A549 (cell line): ENCODE measurements around the gene PTPRG. TPM values are rescaled to one million over a fixed set of nuclear protein-coding genes. Genes with fewer than 3 reads are reported as not detected.

ENCODE experiments used
- ATAC-seq, 2 experiments: fragments of 200-7000 bp in 1 of 2; fragments of >200 bp in 1 of 2; cut with Nextera tagmentation in 1 of 2; cut with Tn5 transposase in 1 of 2; 3 replicates each; pipeline versions ENCODE4 v1.8.0 to v1.9.1; 2018 to 2020; ENCODE audit warnings: mild to moderate bottlenecking in 1 of 2, moderate library complexity in 1 of 2
- CTCF ChIA-PET: fragments of 300-600 bp; sonication (Branson Sonifier 250); formaldehyde crosslinking; extraction: SDS; loops from one replicate; lab custom pipeline; 2021; ENCODE audit warnings: antibody characterized with exemption, inconsistent platforms; lab: Yijun Ruan, JAX
- POLR2A ChIA-PET: fragments of 350-600 bp; formaldehyde crosslinking; extraction: SDS; loops from one replicate; lab custom pipeline; 2021; ENCODE audit warnings: antibody characterized with exemption, inconsistent platforms; lab: Yijun Ruan, JAX
- DNase-seq, 2 experiments: peaks; one replicate each; pipeline versions ENCODE4 v3.0.0 to v3.0.0-alpha.2; 2011 to 2016; ENCODE audit warnings: low read depth in 1 of 2, low spot score in 1 of 2
- FAIRE-seq: peaks from 2 replicates; lab custom pipeline; 2011; peaks lifted over from hg19 to GRCh38; lab: Jason Lieb, UNC
- H3K27ac ChIP-seq, 2 experiments: fragments of >200 bp; sonication (Bioruptor Twin); formaldehyde crosslinking; 3 replicates each; pipeline ENCODE4 v1.5.1; 2016 to 2017
- H3K4me1 ChIP-seq: fragments of >200 bp; sonication (Bioruptor Twin); formaldehyde crosslinking; 3 replicates; pipeline ENCODE4 v1.6.1; 2016
- H3K4me2 ChIP-seq: fragments of >200 bp; sonication (Bioruptor Twin); formaldehyde crosslinking; 3 replicates; pipeline ENCODE4 v1.6.1; 2016
- H3K4me3 ChIP-seq: fragments of >200 bp; sonication (Bioruptor Twin); formaldehyde crosslinking; 3 replicates; pipeline ENCODE4 v1.5.1; 2016
- H3K9me3 ChIP-seq: fragments of >200 bp; sonication (Bioruptor Twin); formaldehyde crosslinking; 3 replicates; pipeline ENCODE4 v1.6.1; 2016
- CBX2 ChIP-seq: fragments of 200-600 bp; sonication (generic); IDR thresholded peaks from 2 replicates; pipeline ENCODE4 v1.6.1; 2016; ENCODE audit warnings: low read depth, mild to moderate bottlenecking, borderline replicate concordance
- CEBPB ChIP-seq, 2 experiments: fragments of >200 bp in 1 of 2; sonication (Bioruptor Twin) in 1 of 2; formaldehyde crosslinking in 1 of 2; IDR thresholded peaks; 2 replicates each; pipeline ENCODE4 v1.6.1; 2012 to 2016
- CHD2 ChIP-seq: fragments of 150-350 bp; IDR thresholded peaks from 2 replicates; pipeline ENCODE4 v1.6.1; 2014; ENCODE audit warnings: low read length; ENCODE audit not compliant: partially characterized antibody
- EP300 ChIP-seq, 2 experiments: fragments of >200 bp; sonication (Bioruptor Twin); formaldehyde crosslinking; IDR thresholded peaks; 2 replicates in 1 of 2; 3 replicates in 1 of 2; pipeline ENCODE4 v1.6.1; 2016 to 2017
- ESRRA ChIP-seq: fragments of 150-350 bp; IDR thresholded peaks from 2 replicates; pipeline ENCODE4 v1.6.1; 2014; ENCODE audit warnings: mild to moderate bottlenecking, low read length, borderline replicate concordance
- FOSB ChIP-seq: fragments of 250-450 bp; sonication (Bioruptor Pico); IDR thresholded peaks from 2 replicates; pipeline ENCODE4 v1.5.0; 2020; ENCODE audit warnings: mild to moderate bottlenecking, moderate library complexity
- FOXS1 ChIP-seq: fragments of 250-450 bp; sonication (Bioruptor Pico); IDR thresholded peaks from 2 replicates; pipeline ENCODE4 v1.5.0; 2020; ENCODE audit warnings: mild to moderate bottlenecking, moderate library complexity
- HDAC2 ChIP-seq: fragments of 200-600 bp; sonication (generic); IDR thresholded peaks from 2 replicates; pipeline ENCODE4 v1.6.1; 2016
- HEYL ChIP-seq: fragments of 250-450 bp; sonication (Bioruptor Pico); IDR thresholded peaks from 2 replicates; pipeline ENCODE4 v1.8.0; 2021; ENCODE audit warnings: mild to moderate bottlenecking, moderate library complexity
- HOXB5 ChIP-seq: fragments of 250-450 bp; sonication (Bioruptor Pico); IDR thresholded peaks from 2 replicates; pipeline ENCODE4 v1.5.0; 2020; ENCODE audit warnings: mild to moderate bottlenecking, moderate library complexity
- JUN ChIP-seq, 2 experiments: fragments of >200 bp; sonication (Bioruptor Twin); formaldehyde crosslinking; IDR thresholded peaks; 2 replicates in 1 of 2; 3 replicates in 1 of 2; pipeline ENCODE4 v1.6.1; 2016 to 2017
- JUNB ChIP-seq: fragments of >200 bp; sonication (Bioruptor Twin); formaldehyde crosslinking; IDR thresholded peaks from 2 replicates; pipeline ENCODE4 v1.6.1; 2016
- MAFK ChIP-seq: fragments of 450-650 bp; IDR thresholded peaks from 2 replicates; pipeline ENCODE4 v1.6.1; 2014; ENCODE audit not compliant: partially characterized antibody
- MAX ChIP-seq: IDR thresholded peaks from 2 replicates; pipeline ENCODE4 v1.6.1; 2012
- MAZ ChIP-seq: fragments of 150-350 bp; IDR thresholded peaks from 2 replicates; pipeline ENCODE4 v1.6.1; 2014; ENCODE audit warnings: antibody characterized with exemption, low read depth, low read length, borderline replicate concordance
- NPAS2 ChIP-seq: fragments of 250-450 bp; sonication (Bioruptor Pico); IDR thresholded peaks from 2 replicates; pipeline ENCODE4 v1.8.0; 2022; ENCODE audit warnings: mild to moderate bottlenecking, moderate library complexity, borderline replicate concordance
- POLR2AphosphoS2 ChIP-seq: conservative IDR thresholded peaks from 2 replicates; pipeline ENCODE4 v1.6.1; 2012; ENCODE audit warnings: low read length, improper control_type of control experiment, inconsistent platforms
- REST ChIP-seq: fragments of 200-600 bp; sonication (generic); IDR thresholded peaks from 2 replicates; pipeline ENCODE4 v1.6.1; 2016; ENCODE audit warnings: antibody characterized with exemption, mild to moderate bottlenecking, moderate library complexity
- RNF2 ChIP-seq: fragments of 200-600 bp; sonication (generic); IDR thresholded peaks from 2 replicates; pipeline ENCODE4 v1.6.1; 2016; ENCODE audit warnings: low read depth, mild to moderate bottlenecking, antibody characterized with exemption, moderate library complexity, borderline replicate concordance
- TP53 ChIP-seq: fragments of 250-450 bp; sonication (Bioruptor Pico); IDR thresholded peaks from 2 replicates; pipeline ENCODE4 v1.5.0; 2021; ENCODE audit warnings: mild to moderate bottlenecking, moderate library complexity
- USF2 ChIP-seq: fragments of 450-650 bp; IDR thresholded peaks from 2 replicates; pipeline ENCODE4 v1.6.1; 2014; ENCODE audit warnings: antibody characterized with exemption
- ZC3H11A ChIP-seq: fragments of 450-650 bp; IDR thresholded peaks from 2 replicates; pipeline ENCODE4 v1.6.1; 2014; ENCODE audit warnings: antibody characterized with exemption, mild to moderate bottlenecking
- ZNF302 ChIP-seq: fragments of 250-450 bp; sonication (Bioruptor Pico); IDR thresholded peaks from 2 replicates; pipeline ENCODE4 v1.9.0; 2021; ENCODE audit warnings: inconsistent platforms, mild to moderate bottlenecking, moderate library complexity
- ZSCAN20 ChIP-seq: fragments of 250-450 bp; sonication (Bioruptor Pico); IDR thresholded peaks from 2 replicates; pipeline ENCODE4 v1.8.0; 2022; ENCODE audit warnings: mild to moderate bottlenecking, moderate library complexity
- WGBS: methylation state at CpG from one replicate; pipeline ENCODE4 v1.1.6; 2017; ENCODE audit errors: missing lambda C conversion rate; 5-methylcytosine and 5-hydroxymethylcytosine counted together
- polyA plus RNA-seq, 4 experiments: library from polyadenylated mRNA; depleted of rRNA in 3 of 4; stranded (reverse); fragments of >200 nt; fragmentation: RNase III in 1 of 4; extraction: RNeasy Plus Mini Kit Qiagen cat#74134 plus additional on column Dnase treatment in 1 of 4; gene quantifications; 2 replicates in 3 of 4; 3 replicates in 1 of 4; pipeline ENCODE4 v1.2.3, GENCODE V29; 2011 to 2017

PTPRG gene
- polyA plus RNA-seq, 2 of the 4 experiments (the other 2 are of a cell fraction), result 4.5 to 4.8 TPM

GRCh38 chr3:62084558-62084957, 523.2 kb downstream of the PTPRG start (continued):
- TF ChIP-seq USF2, result no peak
- TF ChIP-seq, all 56 proteins: peak for 0

- Histone ChIP-seq H3K9me3 (no peaks in the 10 kb centered on the region), H3K27ac (no peak overlapping the region), H3K4me3 (no peak overlapping the region), H3K4me1 (no peaks in the 10 kb centered on the region), H3K4me2 (no peak overlapping the region)
- ATAC-seq (no peak), DNase-seq (no peak), FAIRE-seq (no peak)
- ChIA-PET CTCF (no interaction called here), POLR2A (no interaction called here)
- no peak for TF ChIP-seq CBX2
- 27% methylated on average over 4 of the region's 4 CpGs for WGBS
Measured at GRCh38 chr3:62088472-62089104, 527.2 kb downstream of the PTPRG start.

GRCh38 chr3:62090066-62090465, 528.7 kb downstream of the PTPRG start:
- H3K27ac ChIP-seq, result no peak overlapping the region
- DNase-seq (no peak), ATAC-seq (no peak), FAIRE-seq (no peak)
- ChIA-PET POLR2A (no interaction called here), CTCF (no interaction called here)
- TF ChIP-seq EP300 (IDR thresholded peaks at IDR 0.05) (no peak), NPAS2 (no peak), CBX2 (no peak), CEBPB (IDR thresholded peaks at IDR 0.05) (no peak), MAZ (no peak)
- H3K4me1 ChIP-seq, result no peaks in the 10 kb centered on the region
- H3K9me3 ChIP-seq, result no peaks in the 10 kb centered on the region
- no peak overlapping the region for H3K4me2 ChIP-seq
- H3K4me3 ChIP-seq, result no peak overlapping the region
- WGBS, result 29% methylated on average over 2 of the region's 2 CpGs

- Histone ChIP-seq H3K27ac (no peak overlapping the region), H3K9me3 (no peaks in the 10 kb centered on the region), H3K4me3 (no peak overlapping the region), H3K4me2 (no peak overlapping the region), H3K4me1 (no peaks in the 10 kb centered on the region)
- 36% methylated on average over 3 of the region's 5 CpGs for WGBS
- CTCF ChIA-PET, result no interaction called here
- TF ChIP-seq ESRRA (no peak), HOXB5 (CRISPR knock-in tag) (no peak), HEYL (CRISPR knock-in tag) (no peak), TP53 (CRISPR knock-in tag) (no peak), FOSB (CRISPR knock-in tag) (no peak), NPAS2 (no peak), MAFK (no peak), CHD2 (no peak)
- POLR2A ChIA-PET, result no interaction called here
- FAIRE-seq, result no peak
- DNase-seq, result no peak
- ATAC-seq, result no peak
Measured at GRCh38 chr3:62090519-62090918, 529.1 kb downstream of the PTPRG start.

- 47% methylated on average over 8 of the region's 8 CpGs for WGBS
- FAIRE-seq, result no peak
- ChIA-PET POLR2A (no interaction called here), CTCF (interaction anchor here (1.1 kb wide), 1 partner anchor 22 kb away, joined by 3 read pairs; no protein-coding TSS in a partner anchor)
- DNase-seq, result no peak
- Histone ChIP-seq H3K4me3 (no peak overlapping the region), H3K9me3 (no peaks in the 10 kb centered on the region), H3K27ac (no peak overlapping the region), H3K4me2 (no peak overlapping the region), H3K4me1 (no peaks in the 10 kb centered on the region)
- TF ChIP-seq HDAC2 (no peak), ZC3H11A (no peak), RNF2 (no peak), JUNB (no peak), JUN (IDR thresholded peaks at IDR 0.05) (no peak), CHD2 (no peak), MAX (no peak), ZSCAN20 (CRISPR knock-in tag) (no peak), FOXS1 (CRISPR knock-in tag) (no peak), ZNF302 (CRISPR knock-in tag) (no peak), POLR2AphosphoS2 (no peak), REST (no peak)
- ATAC-seq, result no peak
Measured at GRCh38 chr3:62093025-62093424, 531.7 kb downstream of the PTPRG start.
